GM19372 (cell line): ENCODE data around the gene STX12.
"Not testable (repeated sequence)": the region's sequence is repeated elsewhere in the genome, so short reads cannot be mapped to it uniquely, and the experiment has no call there.

Source experiments
- ATAC-seq: cut with Tn5 transposase; IDR thresholded peaks from one replicate; pipeline ENCODE4 v1.9.1; 2021; ENCODE audit warnings: mild to moderate bottlenecking, low read depth, moderate library complexity; ENCODE audit not compliant: unreplicated experiment

STX12 gene

DNA sequence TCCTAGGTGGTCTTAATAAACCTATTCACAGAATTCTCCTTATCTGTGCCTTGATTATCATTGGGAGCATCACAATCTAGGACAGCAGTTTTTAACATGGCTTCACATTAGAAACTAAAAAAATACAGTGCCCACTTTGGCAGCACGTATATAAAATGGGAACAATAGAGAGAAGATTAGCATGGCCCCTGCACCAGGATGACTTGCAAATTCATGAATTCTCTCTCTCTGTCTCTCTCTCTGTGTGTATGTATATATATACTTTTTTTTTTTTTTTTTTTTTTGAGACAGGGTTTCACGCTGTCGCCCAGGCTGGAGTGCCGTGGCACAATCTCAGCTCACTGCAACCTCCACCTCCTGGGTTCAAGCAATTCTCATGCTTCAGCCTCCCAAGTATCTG, 51.4 kb downstream of the STX12 start:
- ATAC-seq: no peak

DNA sequence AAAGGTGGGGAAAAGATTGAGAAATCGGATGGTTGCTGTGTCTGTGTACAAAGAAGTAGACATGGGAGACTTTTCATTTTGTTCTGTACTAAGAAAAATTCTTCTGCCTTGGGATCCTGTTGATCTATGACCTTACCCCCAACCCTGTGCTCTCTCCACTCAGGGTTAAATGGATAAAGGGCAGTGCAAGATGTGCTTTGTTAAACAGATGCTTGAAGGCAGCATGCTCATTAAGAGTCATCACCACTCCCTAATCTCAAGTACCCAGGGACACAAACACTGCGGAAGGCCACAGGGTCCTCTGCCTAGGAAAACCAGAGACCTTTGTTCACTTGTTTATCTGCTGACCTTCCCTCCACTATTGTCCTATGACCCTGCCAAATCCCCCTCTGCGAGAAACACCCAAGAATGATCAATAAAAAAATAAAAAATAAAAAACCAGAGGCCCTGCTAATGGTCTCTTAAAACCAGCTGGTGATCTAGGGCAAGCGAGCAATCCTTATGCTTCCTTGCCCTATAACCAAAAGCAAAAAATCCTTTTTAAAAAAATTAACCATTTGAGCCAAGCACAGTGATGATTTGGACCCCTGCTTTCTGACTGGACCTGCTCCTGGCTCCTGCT, 56.4 kb downstream of the STX12 start:
- not testable (repeated sequence) for ATAC-seq

DNA sequence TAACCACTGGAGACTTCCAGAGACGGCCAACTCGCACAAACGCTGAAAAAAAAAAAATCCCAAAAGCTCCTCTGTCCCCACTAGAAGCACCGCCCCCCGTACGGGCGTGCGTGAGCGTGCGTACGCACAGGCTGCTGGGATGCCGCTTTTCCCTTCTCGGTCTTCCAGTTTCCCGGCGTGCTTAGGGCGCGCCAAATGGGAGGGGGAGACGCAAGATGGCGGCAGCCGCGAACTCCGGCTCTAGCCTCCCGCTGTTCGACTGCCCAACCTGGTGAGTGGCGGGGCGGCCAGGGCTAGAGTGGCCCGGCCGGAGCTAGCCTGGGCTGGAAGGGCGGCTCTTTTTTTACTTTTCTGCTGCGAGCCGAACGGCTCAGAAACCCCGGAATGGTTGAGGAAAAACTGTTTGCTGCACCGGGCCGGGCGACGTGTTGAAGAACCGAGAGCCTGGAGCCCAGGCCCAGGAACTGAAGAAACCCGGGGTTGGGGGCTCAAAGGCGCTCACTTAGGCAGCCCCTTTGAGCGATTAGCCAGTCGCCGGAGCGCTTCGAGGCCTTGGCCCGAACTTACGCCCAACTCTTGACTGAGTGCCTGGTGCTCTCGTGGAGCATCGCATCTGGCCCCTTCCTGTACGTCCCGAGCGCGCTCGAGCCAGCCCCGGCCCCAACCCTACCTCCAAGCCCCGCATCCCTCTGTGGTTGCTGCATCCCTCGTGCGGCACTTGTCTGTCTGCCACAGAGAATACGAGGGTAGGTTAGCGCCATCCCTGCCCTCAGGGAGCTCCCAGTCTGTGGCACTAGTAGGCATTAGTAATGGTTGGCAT, 57.8 kb downstream of the STX12 start, which contains the start of gene PPP1R8:
Gene PPP1R8, plus strand, starts transcription at position 162 of the 820 bp plus-strand sequence. Its CDS starts 54 bp downstream, at position 216.
- peak; percentile 93 for ATAC-seq

DNA sequence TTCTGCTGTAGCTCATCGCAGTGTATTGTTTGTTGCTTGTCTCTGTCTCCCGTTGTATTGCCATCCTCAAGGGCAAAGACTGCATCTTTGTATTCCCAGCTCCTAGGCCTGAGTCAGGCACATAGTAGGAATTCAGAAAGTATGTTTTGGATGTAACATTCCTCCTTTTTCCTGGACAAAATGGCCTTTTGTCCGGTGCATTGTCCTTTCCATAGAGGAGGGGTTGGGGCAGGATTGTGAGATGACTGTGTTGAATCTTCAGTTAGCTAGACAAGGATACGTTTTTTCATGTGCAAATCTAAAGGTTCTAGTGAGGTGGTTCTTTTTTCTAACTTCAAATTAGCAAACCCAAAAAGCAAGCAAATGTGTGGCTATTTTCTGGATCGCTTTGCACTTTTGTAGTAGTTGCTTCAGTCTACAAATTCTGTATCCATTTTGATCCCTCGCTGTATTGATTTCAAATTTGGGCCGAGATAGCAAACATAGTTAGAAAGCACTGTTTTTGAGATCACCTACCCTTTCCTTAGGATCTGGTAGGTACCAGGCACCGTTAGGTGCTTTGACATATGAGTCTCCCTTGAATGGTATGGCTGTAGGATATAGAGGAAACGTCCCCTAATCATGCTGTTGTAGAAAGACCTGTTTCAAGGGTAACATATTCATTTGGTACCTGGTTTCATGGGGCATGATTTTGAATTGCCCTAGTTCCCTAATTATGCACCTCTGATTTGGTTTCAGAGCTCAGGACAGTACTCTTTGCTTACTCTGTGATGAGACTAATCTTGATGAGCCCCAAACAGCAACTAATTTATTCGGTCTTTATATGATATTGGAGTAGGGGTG, 58.8 kb downstream of the STX12 start:
- no peak for ATAC-seq

DNA sequence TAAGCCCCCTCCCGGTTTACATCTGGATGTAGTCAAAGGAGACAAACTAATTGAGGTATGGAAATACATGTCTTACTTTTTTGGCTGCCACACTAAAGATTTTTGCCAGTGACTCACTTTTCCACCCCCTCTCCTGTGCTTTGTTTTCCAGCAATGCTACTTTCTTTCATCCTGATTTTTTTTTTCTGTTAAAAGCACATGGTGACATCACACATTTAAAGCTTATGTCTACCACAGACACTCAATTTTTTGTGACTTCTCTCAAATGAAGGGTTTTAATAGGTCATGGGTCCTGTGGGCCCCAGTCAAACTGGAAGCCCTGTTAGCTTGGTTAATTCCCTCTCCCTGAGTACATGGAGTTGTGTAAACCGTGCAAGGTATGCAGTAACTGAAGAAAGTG, 59.7 kb downstream of the STX12 start:
- no peak for ATAC-seq

DNA sequence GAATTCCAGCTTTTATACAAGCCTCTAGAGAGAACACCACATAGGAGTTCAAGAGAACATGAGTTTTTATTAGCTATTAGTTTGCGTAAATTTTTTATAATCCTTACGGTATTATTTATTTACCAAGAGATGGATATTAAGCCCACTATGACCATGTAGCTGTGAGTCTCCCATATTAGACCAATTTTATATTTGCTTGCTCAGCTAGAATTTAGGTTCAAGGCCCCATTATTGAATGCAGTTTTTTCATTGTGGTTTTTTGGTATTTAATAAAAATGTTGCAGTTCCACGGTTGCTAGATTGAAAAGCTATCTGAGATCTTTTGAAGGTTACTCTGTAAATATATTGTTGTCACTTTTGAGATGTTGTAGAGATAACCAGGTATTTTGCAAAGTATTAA, 60.5 kb downstream of the STX12 start:
- ATAC-seq: no peak

DNA sequence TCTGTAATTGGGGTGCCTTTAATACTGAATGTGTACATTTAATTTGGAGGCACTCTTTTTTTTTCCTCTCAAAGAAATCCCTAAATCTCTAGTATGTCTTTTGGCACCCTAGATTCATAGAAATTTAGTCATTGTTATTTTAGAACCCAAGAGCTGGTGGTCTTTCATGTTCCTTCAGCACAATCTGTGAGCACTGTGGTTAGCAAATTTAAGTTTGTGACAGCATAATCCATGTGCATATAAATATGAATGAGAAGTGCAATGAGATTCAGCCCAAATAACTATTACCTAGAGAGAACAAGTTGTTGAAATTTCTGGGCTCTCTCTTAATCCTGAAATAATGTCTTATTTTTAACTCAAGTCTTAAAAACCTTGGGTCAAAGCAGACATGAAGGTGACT, 62.0 kb downstream of the STX12 start:
- no peak for ATAC-seq

DNA sequence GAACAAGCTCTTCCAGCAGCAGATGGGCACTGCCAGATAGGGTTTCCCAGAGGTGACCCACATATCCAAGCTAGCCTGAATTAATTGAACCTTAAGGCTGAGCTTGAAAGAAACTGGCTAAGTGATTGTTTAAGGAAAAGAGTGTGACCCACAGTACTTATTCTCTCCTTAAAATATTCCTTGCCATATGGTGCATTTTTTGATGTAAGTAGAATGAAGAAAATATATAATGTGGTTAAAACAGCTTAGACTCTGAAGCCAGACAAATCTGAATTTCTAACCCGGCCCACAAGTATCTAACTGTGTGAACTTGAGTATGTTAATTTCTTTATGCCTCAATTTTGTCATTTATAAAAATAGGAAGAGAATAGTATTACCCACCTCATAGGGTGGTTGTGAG, 62.5 kb downstream of the STX12 start:
- no peak for ATAC-seq

DNA sequence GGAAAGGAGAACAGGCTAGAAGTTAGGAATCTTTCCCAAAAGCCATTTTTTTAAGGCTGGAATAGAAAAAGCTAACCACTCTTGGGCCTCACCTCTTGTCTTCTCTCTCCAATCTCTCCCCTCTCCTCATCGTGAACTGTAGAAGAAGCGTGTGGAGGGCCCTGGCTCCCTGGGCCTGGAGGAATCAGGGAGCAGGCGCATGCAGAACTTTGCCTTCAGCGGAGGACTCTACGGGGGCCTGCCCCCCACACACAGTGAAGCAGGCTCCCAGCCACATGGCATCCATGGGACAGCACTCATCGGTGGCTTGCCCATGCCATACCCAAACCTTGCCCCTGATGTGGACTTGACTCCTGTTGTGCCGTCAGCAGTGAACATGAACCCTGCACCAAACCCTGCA, 76.9 kb downstream of the STX12 start:
- ATAC-seq: no peak

GRCh38 chr1:27855085-27855484, 82.1 kb downstream of the STX12 start:
- no peak for ATAC-seq

DNA sequence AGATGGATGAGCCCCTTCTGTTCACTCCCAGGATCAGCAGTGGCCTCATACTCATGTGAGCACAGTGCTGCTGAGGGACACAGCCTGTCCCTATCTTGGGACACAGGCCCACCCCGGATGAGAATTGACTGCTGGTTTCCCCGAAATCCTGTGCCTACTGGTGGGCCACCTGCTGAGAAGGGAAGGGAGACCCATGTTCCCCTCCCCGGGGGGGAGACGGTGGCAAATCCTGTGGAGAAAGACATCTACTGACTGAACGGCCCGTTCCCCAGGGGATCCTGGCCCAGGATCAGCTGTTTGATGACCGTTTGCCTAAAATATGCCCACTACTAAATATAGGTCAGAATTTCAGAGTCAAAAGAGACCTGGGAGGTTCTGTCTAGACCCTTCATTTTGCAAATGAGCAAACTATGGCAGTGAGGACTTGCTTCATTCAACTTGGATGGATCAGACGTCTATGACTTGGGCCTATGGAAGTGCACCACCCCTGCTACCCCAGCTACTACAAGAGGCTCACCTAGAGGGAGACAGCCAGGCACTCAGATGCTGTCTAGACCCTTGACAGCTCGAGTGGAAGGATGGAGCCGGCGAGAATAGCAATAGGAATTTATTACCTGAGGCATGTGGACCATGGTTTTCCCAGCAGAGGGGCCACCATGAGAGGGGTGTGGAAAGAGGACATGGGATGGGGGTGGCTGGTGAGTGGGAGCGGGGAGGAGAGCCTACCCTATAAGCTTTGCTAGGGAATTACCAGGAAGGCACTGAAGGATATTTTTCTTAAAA, 83.7 kb downstream of the STX12 start:
- ATAC-seq: no peak

- ATAC-seq: not testable (repeated sequence)
Measured at GRCh38 chr1:27857552-27857951, 84.5 kb downstream of the STX12 start.

GRCh38 chr1:27858072-27858948, 85.3 kb downstream of the STX12 start:
- ATAC-seq: peak; percentile 56

GRCh38 chr1:27858949-27859576, 86.0 kb downstream of the STX12 start:
- ATAC-seq: no peak

GRCh38 chr1:27861436-27861835, 88.4 kb downstream of the STX12 start:
- ATAC-seq: no peak

DNA sequence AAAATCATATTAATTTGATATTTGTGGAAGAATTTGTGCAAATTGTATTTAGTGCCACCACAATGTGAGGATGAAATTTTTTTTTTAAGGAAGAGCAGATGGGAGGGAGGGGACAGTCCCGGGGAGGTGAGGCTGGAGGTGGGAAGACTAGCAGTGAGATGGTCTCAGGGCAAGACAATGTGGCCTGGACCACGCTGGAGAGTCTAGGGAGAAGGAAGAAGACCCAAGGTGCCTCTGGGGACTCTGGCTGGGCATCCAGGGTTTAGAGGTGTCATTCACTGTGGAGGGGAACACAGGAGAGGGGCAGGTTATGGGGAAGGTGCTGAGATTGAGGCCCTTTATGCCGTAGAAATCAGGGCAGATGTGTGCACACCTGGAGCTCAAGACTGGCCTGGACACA, 89.0 kb downstream of the STX12 start:
- no peak for ATAC-seq

- no peak for ATAC-seq
Measured at GRCh38 chr1:27862671-27863537, 89.9 kb downstream of the STX12 start.

GRCh38 chr1:27863538-27863915, 90.5 kb downstream of the STX12 start:
- no peak for ATAC-seq
